IMR-90 (cell line): ENCODE data around the gene ERGIC1. TPM values are rescaled to one million over a fixed set of nuclear protein-coding genes. Genes with fewer than 3 reads are reported as not detected.

Experiments used
- ATAC-seq: fragments of 200-7000 bp; cut with Tn5 transposase; 2 replicates; pipeline ENCODE4 v1.9.1; 2020; ENCODE audit warnings: low read depth, mild to moderate bottlenecking, moderate library complexity
- BruUV-seq: library from RNA; stranded (reverse); fragments of 400-500 nt; replicated peaks from 2 replicates; lab custom pipeline; 2021; lab: Mats Ljungman, UMichigan
- CTCF ChIA-PET: fragments of 300-600 bp; formaldehyde crosslinking; extraction: SDS; loops from one replicate; lab custom pipeline; 2021; ENCODE audit warnings: antibody characterized with exemption; lab: Yijun Ruan, JAX
- POLR2A ChIA-PET: fragments of 300-600 bp; sonication (Branson Sonifier 250); formaldehyde crosslinking; loops from one replicate; lab custom pipeline; 2022; ENCODE audit warnings: antibody characterized with exemption; ENCODE audit not compliant: unreplicated experiment; lab: Charles Lee
- DNase-seq: peaks from one replicate; pipeline ENCODE4 v3.0.0; 2013
- H2AFZ ChIP-seq: replicated peaks from 2 replicates; pipeline ENCODE3; 2013; ENCODE audit warnings: low read length, mild to moderate bottlenecking; ENCODE audit not compliant: poor library complexity
- H2AK5ac ChIP-seq: 2 replicates; pipeline ENCODE4 v1.6.1; 2013; ENCODE audit warnings: low read depth, low read length, inconsistent platforms
- H2AK9ac ChIP-seq: replicated peaks from 2 replicates; pipeline ENCODE3; 2013; ENCODE audit warnings: mild to moderate bottlenecking, low read depth, low read length, moderate library complexity; ENCODE audit not compliant: poor library complexity
- H2BK120ac ChIP-seq: 2 replicates; pipeline ENCODE4 v1.6.1; 2013; ENCODE audit warnings: low read depth, low read length, inconsistent platforms
- H2BK15ac ChIP-seq: 3 replicates; pipeline ENCODE4 v1.6.1; 2013; ENCODE audit warnings: low read depth, low read length, inconsistent platforms
- H2BK20ac ChIP-seq: 2 replicates; pipeline ENCODE4 v1.6.1; 2013; ENCODE audit warnings: low read depth, mild to moderate bottlenecking, inconsistent platforms, low read length, moderate library complexity
- H2BK5ac ChIP-seq: 2 replicates; pipeline ENCODE4 v1.6.1; 2013; ENCODE audit warnings: mild to moderate bottlenecking, low read depth, low read length, inconsistent platforms; ENCODE audit not compliant: poor library complexity, severe bottlenecking
- H3K14ac ChIP-seq: replicated peaks from 2 replicates; pipeline ENCODE4 v1.6.1; 2013; ENCODE audit warnings: low read depth, low read length, inconsistent platforms
- H3K18ac ChIP-seq: 2 replicates; pipeline ENCODE4 v1.6.1; 2013; ENCODE audit warnings: low read depth, low read length, control low read depth
- H3K23ac ChIP-seq: 2 replicates; pipeline ENCODE4 v1.6.1; 2013; ENCODE audit warnings: low read depth, low read length, inconsistent platforms
- H3K27ac ChIP-seq: 2 replicates; pipeline ENCODE4 v1.5.1; 2013; ENCODE audit warnings: mild to moderate bottlenecking, control low read depth, low read length; ENCODE audit not compliant: insufficient read depth
- H3K27me3 ChIP-seq: 2 replicates; pipeline ENCODE4 v1.6.1; 2013; ENCODE audit warnings: low read length; ENCODE audit not compliant: control insufficient read depth, insufficient read depth
- H3K36me3 ChIP-seq: 2 replicates; pipeline ENCODE4 v1.6.1; 2013; ENCODE audit warnings: low read length, mixed read lengths; ENCODE audit not compliant: control insufficient read depth, insufficient read depth
- H3K4ac ChIP-seq: 2 replicates; pipeline ENCODE4 v1.6.1; 2013; ENCODE audit warnings: low read depth, low read length, inconsistent platforms
- H3K4me1 ChIP-seq: 2 replicates; pipeline ENCODE4 v1.6.1; 2013; ENCODE audit warnings: low read length, mixed read lengths; ENCODE audit not compliant: control insufficient read depth, insufficient read depth
- H3K4me2 ChIP-seq: 2 replicates; pipeline ENCODE4 v1.6.1; 2013; ENCODE audit warnings: low read depth, mild to moderate bottlenecking, control low read depth, low read length, moderate library complexity
- H3K4me3 ChIP-seq: 2 replicates; pipeline ENCODE4 v1.5.1; 2013; ENCODE audit warnings: low read depth, mild to moderate bottlenecking, control low read depth, low read length, moderate library complexity; ENCODE audit not compliant: insufficient read depth
- H3K56ac ChIP-seq: 2 replicates; pipeline ENCODE4 v1.6.1; 2013; ENCODE audit warnings: low read length, inconsistent platforms; ENCODE audit not compliant: insufficient read depth; ENCODE audit errors: extremely low read depth
- H3K79me1 ChIP-seq, 2 experiments: 2 replicates each; pipeline ENCODE4 v1.6.1; 2013; ENCODE audit warnings: low read length in 2 of 2, inconsistent platforms in 1 of 2, low read depth in 1 of 2
- H3K9ac ChIP-seq: 2 replicates; pipeline ENCODE4 v1.6.1; 2013; ENCODE audit warnings: low read depth, low read length, control low read depth
- H3K9me1 ChIP-seq: 2 replicates; pipeline ENCODE4 v1.6.1; 2013; ENCODE audit warnings: low read length, inconsistent platforms; ENCODE audit not compliant: insufficient read depth
- H3K9me3 ChIP-seq: 2 replicates; pipeline ENCODE4 v1.6.1; 2013; ENCODE audit warnings: low read length; ENCODE audit not compliant: control insufficient read depth, insufficient read depth
- H4K20me1 ChIP-seq: 2 replicates; pipeline ENCODE4 v1.6.1; 2013; ENCODE audit warnings: low read length, inconsistent platforms; ENCODE audit not compliant: insufficient read depth
- H4K5ac ChIP-seq: 2 replicates; pipeline ENCODE4 v1.6.1; 2013; ENCODE audit warnings: mild to moderate bottlenecking, low read depth, low read length, control low read depth
- H4K8ac ChIP-seq, 2 experiments: 2 replicates each; pipeline ENCODE4 v1.6.1; 2013; ENCODE audit warnings: low read depth in 2 of 2, low read length in 2 of 2, control low read depth in 1 of 2, inconsistent platforms in 1 of 2
- H4K91ac ChIP-seq: 2 replicates; pipeline ENCODE4 v1.6.1; 2013; ENCODE audit warnings: low read depth, low read length, inconsistent platforms; ENCODE audit not compliant: insufficient read depth
- BHLHE40 ChIP-seq: fragments of 150-350 bp; IDR thresholded peaks from 2 replicates; pipeline ENCODE4 v1.6.1; 2016; ENCODE audit warnings: mild to moderate bottlenecking, low read depth, low read length
- CEBPB ChIP-seq: IDR thresholded peaks from 2 replicates; pipeline ENCODE4 v1.6.1; 2012; ENCODE audit warnings: low read depth, low read length, improper control_type of control experiment
- CHD1 ChIP-seq: IDR thresholded peaks from 2 replicates; pipeline ENCODE4 v1.6.1; 2012; ENCODE audit warnings: low read depth, low read length, improper control_type of control experiment
- CTCF ChIP-seq: conservative IDR thresholded peaks from 2 replicates; pipeline ENCODE4 v1.5.1; 2012; ENCODE audit warnings: mild to moderate bottlenecking, low read depth, low read length, improper control_type of control experiment
- ELK1 ChIP-seq: fragments of 150-350 bp; IDR thresholded peaks from 2 replicates; pipeline ENCODE4 v1.6.1; 2016; ENCODE audit warnings: low read depth, mild to moderate bottlenecking, low read length, moderate library complexity, borderline replicate concordance
- FOS ChIP-seq: fragments of 150-350 bp; IDR thresholded peaks from 2 replicates; pipeline ENCODE4 v1.6.1; 2016; ENCODE audit warnings: low read depth, low read length
- MAFK ChIP-seq: IDR thresholded peaks from 2 replicates; pipeline ENCODE4 v1.6.1; 2012; ENCODE audit warnings: low read depth, low read length, improper control_type of control experiment
- MAZ ChIP-seq: IDR thresholded peaks from 2 replicates; pipeline ENCODE4 v1.6.1; 2012; ENCODE audit warnings: low read depth, mild to moderate bottlenecking, low read length, improper control_type of control experiment, moderate library complexity, borderline replicate concordance
- MXI1 ChIP-seq: IDR thresholded peaks from 2 replicates; pipeline ENCODE4 v1.6.1; 2012; ENCODE audit warnings: low read depth, mild to moderate bottlenecking, low read length, moderate library complexity, borderline replicate concordance
- NFE2L2 ChIP-seq: fragments of 150-350 bp; IDR thresholded peaks from 2 replicates; pipeline ENCODE4 v1.6.1; 2016; ENCODE audit warnings: low read depth, mild to moderate bottlenecking, low read length
- POLR2A ChIP-seq: IDR thresholded peaks from 2 replicates; pipeline ENCODE4 v1.6.1; 2012; ENCODE audit warnings: mild to moderate bottlenecking, low read depth, low read length
- RAD21 ChIP-seq: IDR thresholded peaks from 2 replicates; pipeline ENCODE4 v1.6.1; 2012; ENCODE audit warnings: low read length, improper control_type of control experiment
- RCOR1 ChIP-seq: IDR thresholded peaks from 2 replicates; pipeline ENCODE4 v1.6.1; 2012; ENCODE audit warnings: mild to moderate bottlenecking, low read length, improper control_type of control experiment; ENCODE audit not compliant: insufficient replicate concordance
- RFX5 ChIP-seq: IDR thresholded peaks from 2 replicates; pipeline ENCODE4 v1.8.0; 2012; ENCODE audit warnings: low read depth, mild to moderate bottlenecking, low read length, moderate library complexity
- WGBS, 2 experiments: methylation state at CpG; one replicate each; pipeline versions ENCODE4 v1.1.5 to v1.1.7; 2013; ENCODE audit warnings: missing lambda C conversion rate in 2 of 2; ENCODE audit not compliant: insufficient read length in 1 of 2; ENCODE audit errors: extremely low coverage in 2 of 2; 5-methylcytosine and 5-hydroxymethylcytosine counted together
- dilution Hi-C: fragments of 300-500 bp; cut with HindIII; formaldehyde crosslinking; loops from one replicate; pipeline ENCODE4 v1.14.3; 2018; ENCODE audit warnings: low sequenced_read_pairs; ENCODE audit not compliant: unreplicated experiment
- in situ Hi-C: fragments of 300-500 bp; cut with MboI; formaldehyde crosslinking; loops from 3 replicates; pipeline ENCODE4 v1.14.3; 2019; ENCODE audit warnings: low sequenced_read_pairs, inconsistent platforms, mixed read lengths
- intact Hi-C: fragments of 100-400 bp; cut with micrococcal nuclease; formaldehyde crosslinking; loops from 2 replicates; pipeline ENCODE4 v1.10.0; 2022
- polyA plus RNA-seq, 3 experiments: library from polyadenylated mRNA; depleted of rRNA; stranded (reverse); fragments of >200 nt; gene quantifications; 2 replicates each; pipeline ENCODE4 v1.2.3, GENCODE V29; 2012; ENCODE audit warnings: low replicate concordance in 1 of 3
- total RNA-seq: library from RNA; depleted of rRNA; stranded (reverse); fragments of >200 nt; gene quantifications from 2 replicates; pipeline ENCODE4 v1.2.3, GENCODE V29; 2012

The ERGIC1 gene
- total and polyA plus RNA-seq, 2 of the 4 experiments (the other 2 are of a cell fraction), result 134 to 192 TPM

- Histone ChIP-seq H3K23ac (peak overlapping the region; percentile 89; the same call in 1 of the 2 replicates), H2BK15ac (peak overlapping the region; percentile 98), H2BK120ac (peak overlapping the region; percentile 94), H2AK9ac (no peak overlapping the region), H3K4me2 (no peak overlapping the region), H3K36me3 (peaks cover 5% of the 10 kb centered on the region; the same call in 1 of the 2 replicates), H4K8ac (peak overlapping the region; percentile 58 to 84), H3K9me1 (peaks cover 45% of the 10 kb centered on the region), H3K27ac (peak overlapping the region; percentile 62), H3K9ac (no peak overlapping the region), H3K4me1 (peaks cover 45% of the 10 kb centered on the region), H3K14ac (peak overlapping the region; percentile 79), H3K9me3 (no peaks in the 10 kb centered on the region), H3K4ac (peak overlapping the region; percentile 95), H2BK20ac (peak overlapping the region; percentile 82; the same call in 1 of the 2 replicates), H4K20me1 (0 out of 2 replicates have a peak, but pooled peaks cover 3% of the 10 kb centered on the region), H3K56ac (no peak overlapping the region), H3K79me1 (peaks cover 21 to 87% of the 10 kb centered on the region in 2 experiments), H2AK5ac (peak overlapping the region; percentile 98), H3K27me3 (no peaks in the 10 kb centered on the region), H2AFZ (no peak overlapping the region), H4K5ac (peak overlapping the region; percentile 59), H3K4me3 (no peak overlapping the region), H2BK5ac (peak overlapping the region; percentile 95), H3K18ac (peak overlapping the region; percentile 61; the same call in 1 of the 2 replicates), H4K91ac (peak overlapping the region; percentile 89)
- no TSS peak for BruUV-seq
- CTCF ChIA-PET, result interaction anchor here (0.6 kb wide), 1 partner anchor 478 kb away, joined by 4 read pairs; no protein-coding TSS in a partner anchor
- ATAC-seq (no peak), DNase-seq (no peak)
- 89% methylated on average over 4 of the region's 5 CpGs; no CpG with 5 or more reads in 1 of the 2 experiments for WGBS, 2 experiments
- in situ Hi-C loops, result no loop called here
- POLR2A ChIA-PET, result no interaction called here
- TF ChIP-seq BHLHE40 (no peak), ELK1 (no peak), RCOR1 (no peak), CEBPB (no peak), CTCF (no peak), MXI1 (no peak), FOS (no peak), POLR2A (no peak), MAFK (no peak), MAZ (no peak), NFE2L2 (no peak), RFX5 (no peak), CHD1 (no peak), RAD21 (no peak)
- intact Hi-C loops, result no loop called here
- dilution Hi-C loops, result no loop called here
These were observed 27.4 kb downstream of the ERGIC1 start for GRCh38 chr5:172861461-172861860.
